ENCODE measurements around the gene ITGB5.

Gene ITGB5

GRCh38 chr3:124896824-124897526 lies 9.8 kb upstream of the ITGB5 start:
- no peak for DNase-seq (ENCODE audit: low read depth)

GRCh38 chr3:124895756-124896155 lies 8.6 kb upstream of the ITGB5 start:
- no peak for DNase-seq (ENCODE audit: low read depth)

GRCh38 chr3:124893526-124893925 lies 6.4 kb upstream of the ITGB5 start:
- DNase-seq (ENCODE audit: low read depth): no peak

- no peak for DNase-seq (ENCODE audit: low read depth)
Measured at GRCh38 chr3:124890573-124891190, 3.5 kb upstream of the ITGB5 start.

GRCh38 chr3:124888482-124889441 lies 1.6 kb upstream of the ITGB5 start:
- no peak for DNase-seq (ENCODE audit: low read depth)

- DNase-seq (ENCODE audit: low read depth): no peak
Measured at GRCh38 chr3:124887932-124888298, 750 bp upstream of the ITGB5 start.

- DNase-seq (ENCODE audit: low read depth): peak; percentile 10
Measured at GRCh38 chr3:124886168-124887056, 753 bp downstream of the ITGB5 start.

GRCh38 chr3:124885466-124886167 lies 1.5 kb downstream of the ITGB5 start:
- no peak for DNase-seq (ENCODE audit: low read depth)

GRCh38 chr3:124884474-124885101 lies 2.6 kb downstream of the ITGB5 start:
- no peak for DNase-seq (ENCODE audit: low read depth)

- no peak for DNase-seq (ENCODE audit: low read depth)
Measured at GRCh38 chr3:124883766-124884473, 3.2 kb downstream of the ITGB5 start.

- no peak for DNase-seq (ENCODE audit: low read depth)
Measured at GRCh38 chr3:124882816-124883747, 4.1 kb downstream of the ITGB5 start.

GRCh38 chr3:124881976-124882697 lies 5.0 kb downstream of the ITGB5 start:
- no peak for DNase-seq (ENCODE audit: low read depth)

- no peak for DNase-seq (ENCODE audit: low read depth)
Measured at GRCh38 chr3:124879337-124879680, 7.9 kb downstream of the ITGB5 start.

GRCh38 chr3:124878561-124879336 lies 8.4 kb downstream of the ITGB5 start:
- no peak for DNase-seq (ENCODE audit: low read depth)

- DNase-seq (ENCODE audit: low read depth): no peak
Measured at GRCh38 chr3:124877674-124878073, 9.5 kb downstream of the ITGB5 start.

GRCh38 chr3:124876401-124876878 lies 10.7 kb downstream of the ITGB5 start:
- no peak for DNase-seq (ENCODE audit: low read depth)

GRCh38 chr3:124873226-124873625 lies 13.9 kb downstream of the ITGB5 start:
- DNase-seq (ENCODE audit: low read depth): no peak

Data from activated T-cell treated with anti-CD3 and anti-CD28 coated beads for 24 hours (primary cell).